NCI-H1105 (cell line): ENCODE measurements around the gene ADAMTS14.
"Not testable (repeated sequence)": the region's sequence is repeated elsewhere in the genome, so short reads cannot be mapped to it uniquely, and the experiment has no call there.

Experiments used
- DNase-seq: peaks from one replicate; lab custom pipeline; 2025; lab: John Stamatoyannopoulos, UW

ADAMTS14 gene, protein sequence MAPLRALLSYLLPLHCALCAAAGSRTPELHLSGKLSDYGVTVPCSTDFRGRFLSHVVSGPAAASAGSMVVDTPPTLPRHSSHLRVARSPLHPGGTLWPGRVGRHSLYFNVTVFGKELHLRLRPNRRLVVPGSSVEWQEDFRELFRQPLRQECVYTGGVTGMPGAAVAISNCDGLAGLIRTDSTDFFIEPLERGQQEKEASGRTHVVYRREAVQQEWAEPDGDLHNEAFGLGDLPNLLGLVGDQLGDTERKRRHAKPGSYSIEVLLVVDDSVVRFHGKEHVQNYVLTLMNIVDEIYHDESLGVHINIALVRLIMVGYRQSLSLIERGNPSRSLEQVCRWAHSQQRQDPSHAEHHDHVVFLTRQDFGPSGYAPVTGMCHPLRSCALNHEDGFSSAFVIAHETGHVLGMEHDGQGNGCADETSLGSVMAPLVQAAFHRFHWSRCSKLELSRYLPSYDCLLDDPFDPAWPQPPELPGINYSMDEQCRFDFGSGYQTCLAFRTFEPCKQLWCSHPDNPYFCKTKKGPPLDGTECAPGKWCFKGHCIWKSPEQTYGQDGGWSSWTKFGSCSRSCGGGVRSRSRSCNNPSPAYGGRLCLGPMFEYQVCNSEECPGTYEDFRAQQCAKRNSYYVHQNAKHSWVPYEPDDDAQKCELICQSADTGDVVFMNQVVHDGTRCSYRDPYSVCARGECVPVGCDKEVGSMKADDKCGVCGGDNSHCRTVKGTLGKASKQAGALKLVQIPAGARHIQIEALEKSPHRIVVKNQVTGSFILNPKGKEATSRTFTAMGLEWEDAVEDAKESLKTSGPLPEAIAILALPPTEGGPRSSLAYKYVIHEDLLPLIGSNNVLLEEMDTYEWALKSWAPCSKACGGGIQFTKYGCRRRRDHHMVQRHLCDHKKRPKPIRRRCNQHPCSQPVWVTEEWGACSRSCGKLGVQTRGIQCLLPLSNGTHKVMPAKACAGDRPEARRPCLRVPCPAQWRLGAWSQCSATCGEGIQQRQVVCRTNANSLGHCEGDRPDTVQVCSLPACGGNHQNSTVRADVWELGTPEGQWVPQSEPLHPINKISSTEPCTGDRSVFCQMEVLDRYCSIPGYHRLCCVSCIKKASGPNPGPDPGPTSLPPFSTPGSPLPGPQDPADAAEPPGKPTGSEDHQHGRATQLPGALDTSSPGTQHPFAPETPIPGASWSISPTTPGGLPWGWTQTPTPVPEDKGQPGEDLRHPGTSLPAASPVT

GRCh38 chr10:70672165-70673042 is at the start of gene ADAMTS14:
Gene ADAMTS14 (plus strand): TSS chr10:70672506. CDS start chr10:70672803, 297 bp downstream.
- no peak for DNase-seq

GRCh38 chr10:70622541-70622940 is 49.8 kb upstream of the ADAMTS14 start:
- no peak for DNase-seq

- DNase-seq: no peak
These were observed 49.1 kb upstream of the ADAMTS14 start for GRCh38 chr10:70622981-70623844.

DNA sequence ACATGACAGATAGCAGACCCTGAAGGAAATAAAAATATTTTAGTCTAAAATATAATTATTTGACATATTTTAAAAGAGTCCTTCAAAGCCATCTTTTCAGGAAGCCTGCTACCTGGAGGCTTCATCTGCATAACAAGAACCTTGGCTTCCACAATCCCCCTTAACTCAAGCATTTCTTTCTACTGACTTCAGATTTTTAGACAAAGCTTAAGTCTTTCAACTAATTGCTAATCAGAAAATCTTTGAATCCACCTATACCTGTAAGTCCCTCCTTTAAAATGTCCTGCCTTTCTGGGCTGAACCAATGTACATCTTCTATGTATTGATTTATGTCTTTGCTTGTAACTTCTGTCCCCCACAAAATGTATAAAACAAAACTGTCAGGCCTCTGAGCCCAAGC is 46.2 kb upstream of the ADAMTS14 start:
- no peak for DNase-seq

DNA sequence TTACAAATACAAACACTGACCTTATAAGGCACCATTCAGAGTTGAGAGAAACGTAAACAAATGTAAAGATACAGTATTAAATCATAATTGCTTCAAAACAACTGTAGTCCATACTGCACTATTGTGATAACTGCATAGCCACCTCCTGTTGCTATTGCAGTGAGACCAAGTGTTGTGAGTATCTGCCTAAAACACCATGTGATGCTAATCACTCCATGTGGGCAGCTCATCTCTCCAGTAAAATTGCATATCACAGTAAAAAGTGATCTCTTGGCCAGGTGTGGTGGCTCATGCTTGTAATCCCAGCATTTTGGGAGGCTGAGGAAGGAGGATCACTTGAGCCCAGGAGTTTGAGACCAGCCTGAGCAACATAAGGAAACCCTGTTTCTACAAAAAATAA is 43.0 kb upstream of the ADAMTS14 start:
- no peak for DNase-seq

DNA sequence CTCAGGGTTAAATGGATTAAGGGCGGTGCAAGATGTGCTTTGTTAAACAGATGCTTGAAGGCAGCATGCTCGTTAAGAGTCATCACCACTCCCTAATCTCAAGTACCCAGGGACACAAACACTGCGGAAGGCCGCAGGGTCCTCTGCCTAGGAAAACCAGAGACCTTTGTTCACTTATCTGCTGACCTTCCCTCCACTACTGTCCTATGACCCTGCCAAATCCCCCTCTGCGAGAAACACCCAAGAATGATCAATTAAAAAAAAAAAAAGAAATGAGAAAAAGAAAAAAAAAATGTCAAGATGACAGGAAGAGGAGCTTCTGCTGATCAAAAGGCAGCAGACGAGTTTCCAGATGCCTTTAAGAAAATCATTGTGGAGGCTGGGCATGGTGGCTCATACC is 40.6 kb upstream of the ADAMTS14 start:
- DNase-seq: not testable (repeated sequence)

DNA sequence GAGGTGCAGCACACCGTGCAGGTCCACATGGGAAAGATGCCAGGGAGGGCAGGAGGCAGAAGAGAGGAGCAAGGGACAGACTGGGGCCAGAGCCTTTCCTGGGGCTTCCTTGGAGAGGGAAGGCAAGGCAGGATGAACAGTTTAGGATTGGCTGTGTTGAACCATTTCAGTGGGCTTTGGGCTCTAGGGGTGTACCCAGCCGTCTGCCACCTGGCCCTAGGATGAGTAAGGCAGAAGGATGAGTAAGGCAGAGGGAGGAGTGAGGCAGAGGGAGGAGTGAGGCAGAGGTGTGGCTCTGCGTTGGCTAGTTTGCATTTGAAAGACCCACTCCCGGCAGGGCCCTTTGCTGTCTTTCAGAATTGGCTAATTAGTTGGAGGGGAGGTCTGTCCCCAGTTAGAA is 38.3 kb upstream of the ADAMTS14 start:
- no peak for DNase-seq

- DNase-seq: not testable (repeated sequence)
These were observed 37.8 kb upstream of the ADAMTS14 start for GRCh38 chr10:70634515-70634914.

GRCh38 chr10:70639640-70640383 is 32.5 kb upstream of the ADAMTS14 start:
- DNase-seq: not testable (repeated sequence)

DNA sequence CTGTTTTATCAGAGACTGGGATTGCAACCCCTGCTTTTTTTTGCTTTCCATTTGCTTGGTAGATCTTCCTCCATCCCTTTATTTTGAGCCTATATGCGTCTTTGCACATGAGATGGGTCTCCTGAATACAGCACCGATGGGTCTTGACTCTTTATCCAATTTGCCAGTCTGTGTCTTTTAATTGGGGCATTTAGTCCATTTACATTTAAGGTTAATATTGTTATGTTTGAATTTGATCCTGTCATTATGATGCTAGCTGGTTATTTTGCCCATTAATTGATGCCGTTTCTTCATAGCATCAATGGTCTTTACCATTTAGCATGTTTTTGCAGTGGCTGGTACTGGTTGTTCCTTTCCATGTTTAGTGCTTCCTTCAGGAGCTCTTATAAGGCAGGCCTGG is 29.0 kb upstream of the ADAMTS14 start:
- not testable (repeated sequence) for DNase-seq

DNA sequence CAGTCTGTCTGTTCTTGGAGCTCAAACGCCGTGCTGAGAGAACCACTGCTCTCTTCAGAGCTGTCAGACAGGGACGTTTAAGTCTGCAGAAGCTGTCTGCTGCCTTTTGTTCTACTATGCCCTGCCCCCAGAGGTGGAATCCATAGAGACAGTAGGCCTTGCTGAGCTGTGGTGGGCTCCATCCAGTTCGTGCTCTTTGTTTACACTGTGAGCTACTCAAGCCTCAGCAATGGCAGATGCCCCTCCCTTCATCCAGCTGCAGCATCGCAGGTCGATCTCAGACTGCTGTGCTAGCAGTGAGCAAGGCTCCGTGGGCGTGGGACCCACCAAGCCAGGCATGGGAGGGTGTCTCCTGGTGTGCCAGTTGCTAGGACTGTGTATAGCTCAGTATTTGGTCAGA is 27.3 kb upstream of the ADAMTS14 start:
- DNase-seq: not testable (repeated sequence)

GRCh38 chr10:70647086-70647485 is 25.2 kb upstream of the ADAMTS14 start:
- DNase-seq: no peak

DNA sequence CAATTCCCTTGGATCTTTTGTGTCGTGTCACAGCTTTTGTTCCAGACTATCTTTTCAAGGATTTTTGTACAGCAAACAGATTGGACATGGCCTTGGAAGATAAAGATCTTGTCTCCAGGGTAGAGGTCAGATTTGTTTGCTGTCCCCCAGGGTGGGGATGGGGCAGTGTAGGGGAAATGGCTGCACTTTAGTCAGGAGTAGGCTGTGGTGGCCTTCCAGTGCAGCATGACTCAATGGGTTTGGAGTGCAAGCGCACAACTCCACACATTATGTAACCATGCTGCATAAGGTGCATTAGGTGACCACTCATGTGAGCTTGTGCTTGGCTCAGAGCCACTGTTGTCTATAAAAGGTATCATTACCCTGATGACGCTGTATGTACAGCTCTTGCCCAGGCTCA is 23.9 kb upstream of the ADAMTS14 start:
- no peak for DNase-seq

DNA sequence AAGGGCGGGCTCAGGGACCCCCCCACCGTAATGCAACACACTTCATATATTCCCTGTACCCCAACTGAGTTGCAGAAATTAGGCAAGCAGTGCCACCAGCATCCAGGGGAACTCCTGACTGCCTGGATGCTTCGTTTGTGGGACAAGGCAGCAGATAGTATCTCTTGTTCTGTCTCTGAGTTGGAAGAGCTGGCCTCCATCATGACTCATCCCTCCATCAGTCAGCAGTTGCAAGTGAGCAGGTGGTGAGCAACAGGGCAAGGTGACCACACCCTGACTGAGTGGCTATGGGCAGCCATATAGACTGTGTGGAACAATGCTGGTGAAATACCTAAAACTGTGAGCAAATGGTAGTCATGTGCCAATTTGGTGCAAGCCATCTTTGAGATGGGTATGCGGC is 22.8 kb upstream of the ADAMTS14 start:
- DNase-seq: no peak

GRCh38 chr10:70650104-70650503 is 22.2 kb upstream of the ADAMTS14 start:
- no peak for DNase-seq

GRCh38 chr10:70650718-70651117 is 21.6 kb upstream of the ADAMTS14 start:
- DNase-seq: no peak

DNA sequence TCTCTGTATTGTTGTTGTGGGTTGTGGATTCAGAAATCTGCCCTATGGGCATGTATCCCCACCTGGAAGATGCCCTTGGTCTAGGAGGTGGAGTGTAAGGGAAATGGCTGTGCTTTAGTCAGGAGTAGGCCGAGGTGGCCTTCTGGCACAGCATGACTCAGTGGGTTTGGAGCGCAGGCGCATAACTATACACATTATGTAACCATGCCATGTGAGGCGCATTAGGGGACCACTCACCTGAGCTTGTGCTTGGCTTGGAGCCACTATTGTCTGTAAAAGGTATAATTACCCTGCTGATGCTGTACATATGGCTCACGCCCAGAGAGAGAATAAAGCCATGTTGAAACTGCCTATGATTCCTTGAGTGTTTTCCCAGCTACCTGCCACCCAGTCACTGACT is 20.6 kb upstream of the ADAMTS14 start:
- no peak for DNase-seq

DNA sequence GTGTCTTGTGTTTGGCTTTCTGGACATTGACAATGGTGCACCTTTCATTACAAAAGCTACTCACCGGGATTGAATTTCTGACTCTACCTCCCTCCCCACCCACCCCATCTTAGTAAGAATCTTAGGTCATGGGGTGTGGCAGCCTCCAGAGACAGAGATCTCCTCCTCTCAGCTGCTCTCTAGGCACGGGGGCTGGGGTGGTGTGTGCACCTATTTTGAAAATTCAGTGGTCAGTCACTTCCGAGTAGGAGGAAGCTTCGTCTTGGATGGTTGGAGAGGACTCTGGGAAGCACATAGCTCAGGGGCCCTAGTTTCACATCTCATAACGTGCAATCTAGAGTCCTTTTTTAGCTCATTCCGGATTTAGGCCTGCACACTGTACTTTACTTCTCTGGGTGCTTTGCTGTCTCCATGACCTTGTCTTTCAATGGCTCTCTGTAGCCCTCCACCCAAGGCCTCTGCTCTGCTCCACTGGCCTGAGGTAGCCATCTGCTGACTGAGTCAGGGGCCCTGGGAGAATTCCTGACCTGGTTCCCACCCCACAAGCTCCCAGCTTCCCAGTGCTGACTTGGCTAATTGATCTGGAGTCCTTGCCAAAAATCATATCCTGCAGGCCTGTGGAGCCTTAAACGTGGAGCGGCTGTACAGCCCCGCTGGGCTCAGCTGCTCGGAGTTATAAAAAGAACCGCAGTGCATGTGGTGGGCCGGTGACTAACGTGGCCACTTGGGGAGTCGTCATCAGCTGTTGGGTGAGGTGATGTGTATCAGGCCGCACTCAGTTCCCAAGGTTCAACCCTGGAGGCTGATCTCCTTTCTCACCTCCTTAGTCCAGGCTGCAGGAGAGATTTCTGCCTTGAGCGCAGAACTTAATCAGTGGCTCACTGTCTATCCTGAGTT is 19.3 kb upstream of the ADAMTS14 start:
- no peak for DNase-seq

GRCh38 chr10:70655316-70655715 is 17.0 kb upstream of the ADAMTS14 start:
- DNase-seq: no peak
